ENCODE results near the gene ZC2HC1B. TPM values are rescaled to one million over a fixed set of nuclear protein-coding genes. Genes with fewer than 3 reads are reported as not detected.

Gene ZC2HC1B
- not detected in 2 replicates for total RNA-seq (2022)
- percentile 88 among the genes with signal in this experiment for Bru-seq, nascent RNA
- BruChase-seq, experiment 1, labeled RNA remaining after a 6-hour chase, result percentile 39 among the genes with signal in this experiment
- BruChase-seq, experiment 2, labeled RNA remaining after a 2-hour chase, result percentile 51 among the genes with signal in this experiment
- long read RNA-seq, result 0 reads

- TF ChIP-seq CTCF (IDR thresholded peaks at IDR 0.05; ENCODE audit: unreplicated experiment), result no peak
- Mint-ChIP-seq H3K9me3 (ENCODE audit: unreplicated experiment) (no peaks in the 10 kb centered on the region), H3K4me1 (ENCODE audit: insufficient read depth, unreplicated experiment) (no peaks in the 10 kb centered on the region), H3K27ac (ENCODE audit: low read depth, unreplicated experiment) (no peak within 1 kb of the TSS), H3K27me3 (ENCODE audit: insufficient read depth, unreplicated experiment) (no peaks in the 10 kb centered on the region), H3K36me3 (ENCODE audit: insufficient read depth, unreplicated experiment) (peaks cover 62% of the 10 kb centered on the region), H3K4me3 (ENCODE audit: unreplicated experiment) (no peak within 1 kb of the TSS)
- intact Hi-C loops (cut with micrococcal nuclease), result no loop called here
- no peak for DNase-seq (ENCODE audit: unreplicated experiment)
- CTCF ChIA-PET, result no interaction called here
- no TSS peak for BruUV-seq (replicated peaks)
- POLR2A ChIA-PET, result no interaction called here
Measured at GRCh38 chr6:143864234-143864633, at the start of gene ZC2HC1B. TSS of gene ZC2HC1B (plus strand) at chr6:143864474. CDS start at chr6:143864540, 66 bp downstream.

GRCh38 chr6:143817621-143818020 lies 46.7 kb upstream of the ZC2HC1B start:
- CTCF ChIA-PET, result interaction anchor here (1.3 kb wide), 1 partner anchor 242 kb away, joined by 5 read pairs; no protein-coding TSS in a partner anchor
- Mint-ChIP-seq H3K27ac (ENCODE audit: low read depth, unreplicated experiment) (no peak overlapping the region), H3K4me1 (ENCODE audit: insufficient read depth, unreplicated experiment) (peaks cover 4% of the 10 kb centered on the region), H3K9me3 (ENCODE audit: unreplicated experiment) (no peaks in the 10 kb centered on the region), H3K4me3 (ENCODE audit: unreplicated experiment) (no peak overlapping the region), H3K27me3 (ENCODE audit: insufficient read depth, unreplicated experiment) (no peaks in the 10 kb centered on the region), H3K36me3 (ENCODE audit: insufficient read depth, unreplicated experiment) (no peaks in the 10 kb centered on the region)
- no TSS peak for BruUV-seq (replicated peaks)
- POLR2A ChIA-PET, result no interaction called here
- no peak for DNase-seq (ENCODE audit: unreplicated experiment)
- TF ChIP-seq CTCF (IDR thresholded peaks at IDR 0.05; ENCODE audit: unreplicated experiment), result no peak
- intact Hi-C loops (cut with micrococcal nuclease), result no loop called here

GRCh38 chr6:143821359-143821758 lies 42.9 kb upstream of the ZC2HC1B start:
- Mint-ChIP-seq H3K4me1 (ENCODE audit: insufficient read depth, unreplicated experiment) (peaks cover 17% of the 10 kb centered on the region), H3K4me3 (ENCODE audit: unreplicated experiment) (no peak overlapping the region), H3K36me3 (ENCODE audit: insufficient read depth, unreplicated experiment) (no peaks in the 10 kb centered on the region), H3K27me3 (ENCODE audit: insufficient read depth, unreplicated experiment) (no peaks in the 10 kb centered on the region), H3K27ac (ENCODE audit: low read depth, unreplicated experiment) (no peak overlapping the region), H3K9me3 (ENCODE audit: unreplicated experiment) (no peaks in the 10 kb centered on the region)
- DNase-seq (ENCODE audit: unreplicated experiment), result no peak
- TF ChIP-seq CTCF (IDR thresholded peaks at IDR 0.05; ENCODE audit: unreplicated experiment), result no peak
- BruUV-seq (replicated peaks), result no TSS peak
- CTCF ChIA-PET, result no interaction called here
- POLR2A ChIA-PET, result interaction anchor here (1.2 kb wide), 1 partner anchor 13 kb away, joined by 3 read pairs; no protein-coding TSS in a partner anchor
- intact Hi-C loops (cut with micrococcal nuclease), result no loop called here

GRCh38 chr6:143822584-143823024 lies 41.7 kb upstream of the ZC2HC1B start:
- Mint-ChIP-seq H3K4me1 (ENCODE audit: insufficient read depth, unreplicated experiment) (peaks cover 17% of the 10 kb centered on the region), H3K27ac (ENCODE audit: low read depth, unreplicated experiment) (no peak overlapping the region), H3K9me3 (ENCODE audit: unreplicated experiment) (no peaks in the 10 kb centered on the region), H3K36me3 (ENCODE audit: insufficient read depth, unreplicated experiment) (peaks cover 5% of the 10 kb centered on the region), H3K27me3 (ENCODE audit: insufficient read depth, unreplicated experiment) (no peaks in the 10 kb centered on the region), H3K4me3 (ENCODE audit: unreplicated experiment) (no peak overlapping the region)
- no TSS peak for BruUV-seq (replicated peaks)
- ChIA-PET POLR2A (interaction anchor here (0.6 kb wide), 1 partner anchor 88 kb away, joined by 4 read pairs; no protein-coding TSS in a partner anchor), CTCF (no interaction called here)
- no peak for DNase-seq (ENCODE audit: unreplicated experiment)
- intact Hi-C loops (cut with micrococcal nuclease), result no loop called here
- no peak for TF ChIP-seq CTCF (IDR thresholded peaks at IDR 0.05; ENCODE audit: unreplicated experiment)
